ENCODE measurements around the gene PPP1R13L.

The PPP1R13L gene

GRCh38 chr19:45356760-45357444, 48.0 kb downstream of the PPP1R13L start:
- Histone ChIP-seq H3K36me3 (ENCODE audit: control insufficient read depth in 1 of 2, insufficient read depth in 2 of 2, low read length in 2 of 2) (peaks cover 17 to 58% of the 10 kb centered on the region in 2 donors), H3K9me3 (ENCODE audit: control insufficient read depth in 1 of 2, low read length in 2 of 2) (no peaks in the 10 kb centered on the region), H3K27me3 (ENCODE audit: low read depth, low read length) (no peaks in the 10 kb centered on the region), H3K4me1 (ENCODE audit: control insufficient read depth in 1 of 2, insufficient read depth in 2 of 2, low read length in 2 of 2) (no peaks in the 10 kb centered on the region), H3K4me3 (ENCODE audit: low read depth in 1 of 2, low read length in 2 of 2) (no peak overlapping the region), H3K27ac (ENCODE audit: low read length) (no peak overlapping the region)

- Histone ChIP-seq H3K36me3 (ENCODE audit: control insufficient read depth in 1 of 2, insufficient read depth in 2 of 2, low read length in 2 of 2) (peaks cover 17 to 59% of the 10 kb centered on the region in 2 donors), H3K27ac (ENCODE audit: low read length) (no peak overlapping the region), H3K4me1 (ENCODE audit: control insufficient read depth in 1 of 2, insufficient read depth in 2 of 2, low read length in 2 of 2) (no peaks in the 10 kb centered on the region), H3K27me3 (ENCODE audit: low read depth, low read length) (no peaks in the 10 kb centered on the region), H3K4me3 (ENCODE audit: low read depth in 1 of 2, low read length in 2 of 2) (no peak overlapping the region), H3K9me3 (ENCODE audit: control insufficient read depth in 1 of 2, low read length in 2 of 2) (no peaks in the 10 kb centered on the region)
These were observed 49.0 kb downstream of the PPP1R13L start for GRCh38 chr19:45355910-45356309.

GRCh38 chr19:45355402-45355801, 49.5 kb downstream of the PPP1R13L start:
- H3K4me3 ChIP-seq (ENCODE audit: low read depth in 1 of 2, low read length in 2 of 2): no peak overlapping the region
- no peaks in the 10 kb centered on the region for H3K27me3 ChIP-seq (ENCODE audit: low read depth, low read length)
- H3K9me3 ChIP-seq (ENCODE audit: control insufficient read depth in 1 of 2, low read length in 2 of 2): no peaks in the 10 kb centered on the region
- H3K27ac ChIP-seq (ENCODE audit: low read length): no peak overlapping the region
- peaks cover 17 to 59% of the 10 kb centered on the region in 2 donors for H3K36me3 ChIP-seq (ENCODE audit: control insufficient read depth in 1 of 2, insufficient read depth in 2 of 2, low read length in 2 of 2)
- H3K4me1 ChIP-seq (ENCODE audit: control insufficient read depth in 1 of 2, insufficient read depth in 2 of 2, low read length in 2 of 2): no peaks in the 10 kb centered on the region

GRCh38 chr19:45354241-45354842, 50.5 kb downstream of the PPP1R13L start:
- Histone ChIP-seq H3K4me1 (ENCODE audit: control insufficient read depth in 1 of 2, insufficient read depth in 2 of 2, low read length in 2 of 2) (no peaks in the 10 kb centered on the region), H3K27me3 (ENCODE audit: low read depth, low read length) (no peaks in the 10 kb centered on the region), H3K27ac (ENCODE audit: low read length) (no peak overlapping the region), H3K4me3 (ENCODE audit: low read depth in 1 of 2, low read length in 2 of 2) (no peak overlapping the region), H3K9me3 (ENCODE audit: control insufficient read depth in 1 of 2, low read length in 2 of 2) (no peaks in the 10 kb centered on the region), H3K36me3 (ENCODE audit: control insufficient read depth in 1 of 2, insufficient read depth in 2 of 2, low read length in 2 of 2) (peaks cover 17 to 59% of the 10 kb centered on the region in 2 donors)

- Histone ChIP-seq H3K27ac (ENCODE audit: low read length) (no peak overlapping the region), H3K4me1 (ENCODE audit: control insufficient read depth in 1 of 2, insufficient read depth in 2 of 2, low read length in 2 of 2) (no peaks in the 10 kb centered on the region), H3K9me3 (ENCODE audit: control insufficient read depth in 1 of 2, low read length in 2 of 2) (no peaks in the 10 kb centered on the region), H3K36me3 (ENCODE audit: control insufficient read depth in 1 of 2, insufficient read depth in 2 of 2, low read length in 2 of 2) (peaks cover 11 to 54% of the 10 kb centered on the region in 2 donors), H3K4me3 (ENCODE audit: low read depth in 1 of 2, low read length in 2 of 2) (no peak overlapping the region), H3K27me3 (ENCODE audit: low read depth, low read length) (no peaks in the 10 kb centered on the region)
These were observed 51.7 kb downstream of the PPP1R13L start for GRCh38 chr19:45352914-45353796.

- no peaks in the 10 kb centered on the region for H3K27me3 ChIP-seq (ENCODE audit: low read depth, low read length)
- H3K36me3 ChIP-seq (ENCODE audit: control insufficient read depth in 1 of 2, insufficient read depth in 2 of 2, low read length in 2 of 2): peaks cover 11 to 51% of the 10 kb centered on the region in 2 donors
- no peaks in the 10 kb centered on the region for H3K4me1 ChIP-seq (ENCODE audit: control insufficient read depth in 1 of 2, insufficient read depth in 2 of 2, low read length in 2 of 2)
- H3K4me3 ChIP-seq (ENCODE audit: low read depth in 1 of 2, low read length in 2 of 2): no peak overlapping the region
- H3K9me3 ChIP-seq (ENCODE audit: control insufficient read depth in 1 of 2, low read length in 2 of 2): no peaks in the 10 kb centered on the region
- no peak overlapping the region for H3K27ac ChIP-seq (ENCODE audit: low read length)
These were observed 52.4 kb downstream of the PPP1R13L start for GRCh38 chr19:45352471-45352870.

GRCh38 chr19:45352062-45352461, 52.8 kb downstream of the PPP1R13L start:
- Histone ChIP-seq H3K36me3 (ENCODE audit: control insufficient read depth in 1 of 2, insufficient read depth in 2 of 2, low read length in 2 of 2) (peaks cover 11 to 49% of the 10 kb centered on the region in 2 donors), H3K9me3 (ENCODE audit: control insufficient read depth in 1 of 2, low read length in 2 of 2) (no peaks in the 10 kb centered on the region), H3K27ac (ENCODE audit: low read length) (no peak overlapping the region), H3K4me3 (ENCODE audit: low read depth in 1 of 2, low read length in 2 of 2) (no peak overlapping the region), H3K27me3 (ENCODE audit: low read depth, low read length) (no peaks in the 10 kb centered on the region), H3K4me1 (ENCODE audit: control insufficient read depth in 1 of 2, insufficient read depth in 2 of 2, low read length in 2 of 2) (no peaks in the 10 kb centered on the region)

GRCh38 chr19:45351401-45351952, 53.4 kb downstream of the PPP1R13L start:
- peaks cover 8 to 44% of the 10 kb centered on the region in 2 donors for H3K36me3 ChIP-seq (ENCODE audit: control insufficient read depth in 1 of 2, insufficient read depth in 2 of 2, low read length in 2 of 2)
- H3K27ac ChIP-seq (ENCODE audit: low read length): no peak overlapping the region
- no peaks in the 10 kb centered on the region for H3K4me1 ChIP-seq (ENCODE audit: control insufficient read depth in 1 of 2, insufficient read depth in 2 of 2, low read length in 2 of 2)
- H3K4me3 ChIP-seq (ENCODE audit: low read depth in 1 of 2, low read length in 2 of 2): no peak overlapping the region
- H3K27me3 ChIP-seq (ENCODE audit: low read depth, low read length): no peaks in the 10 kb centered on the region
- no peaks in the 10 kb centered on the region for H3K9me3 ChIP-seq (ENCODE audit: control insufficient read depth in 1 of 2, low read length in 2 of 2)

GRCh38 chr19:45350477-45351058, 54.3 kb downstream of the PPP1R13L start:
- H3K9me3 ChIP-seq (ENCODE audit: control insufficient read depth in 1 of 2, low read length in 2 of 2): no peaks in the 10 kb centered on the region
- H3K36me3 ChIP-seq (ENCODE audit: control insufficient read depth in 1 of 2, insufficient read depth in 2 of 2, low read length in 2 of 2): peaks cover 8 to 44% of the 10 kb centered on the region in 2 donors
- H3K27me3 ChIP-seq (ENCODE audit: low read depth, low read length): no peaks in the 10 kb centered on the region
- H3K4me1 ChIP-seq (ENCODE audit: control insufficient read depth in 1 of 2, insufficient read depth in 2 of 2, low read length in 2 of 2): no peaks in the 10 kb centered on the region
- H3K27ac ChIP-seq (ENCODE audit: low read length): no peak overlapping the region
- no peak overlapping the region for H3K4me3 ChIP-seq (ENCODE audit: low read depth in 1 of 2, low read length in 2 of 2)

GRCh38 chr19:45349430-45349941, 55.4 kb downstream of the PPP1R13L start:
- Histone ChIP-seq H3K36me3 (ENCODE audit: control insufficient read depth in 1 of 2, insufficient read depth in 2 of 2, low read length in 2 of 2) (peaks cover 8 to 33% of the 10 kb centered on the region in 2 donors), H3K9me3 (ENCODE audit: control insufficient read depth in 1 of 2, low read length in 2 of 2) (no peaks in the 10 kb centered on the region), H3K27me3 (ENCODE audit: low read depth, low read length) (no peaks in the 10 kb centered on the region), H3K4me3 (ENCODE audit: low read depth in 1 of 2, low read length in 2 of 2) (no peak overlapping the region), H3K4me1 (ENCODE audit: control insufficient read depth in 1 of 2, insufficient read depth in 2 of 2, low read length in 2 of 2) (no peaks in the 10 kb centered on the region), H3K27ac (ENCODE audit: low read length) (no peak overlapping the region)

- Histone ChIP-seq H3K36me3 (ENCODE audit: control insufficient read depth in 1 of 2, insufficient read depth in 2 of 2, low read length in 2 of 2) (peaks cover 8 to 29% of the 10 kb centered on the region in 2 donors), H3K27ac (ENCODE audit: low read length) (no peak overlapping the region), H3K4me3 (ENCODE audit: low read depth in 1 of 2, low read length in 2 of 2) (no peak overlapping the region), H3K4me1 (ENCODE audit: control insufficient read depth in 1 of 2, insufficient read depth in 2 of 2, low read length in 2 of 2) (no peaks in the 10 kb centered on the region), H3K9me3 (ENCODE audit: control insufficient read depth in 1 of 2, low read length in 2 of 2) (no peaks in the 10 kb centered on the region), H3K27me3 (ENCODE audit: low read depth, low read length) (no peaks in the 10 kb centered on the region)
These were observed 55.8 kb downstream of the PPP1R13L start for GRCh38 chr19:45349126-45349415.
